HepG2 (cell line): Measurements from ENCODE around the gene YIPF7. TPM values are rescaled to one million over a fixed set of nuclear protein-coding genes. Genes with fewer than 3 reads are reported as not detected.
A peak's percentile ranks its signal among the peaks of the same experiment; 100 is the strongest.

Experiments used
- GPN1 ChIP-seq: sonication (generic); formaldehyde crosslinking; IDR thresholded peaks from 2 replicates; pipeline ENCODE4 v1.5.1; 2020; ENCODE audit warnings: missing genetic modification reagents, borderline replicate concordance
- NCOA1 ChIP-seq: sonication (generic); formaldehyde crosslinking; IDR thresholded peaks from 2 replicates; pipeline ENCODE4 v1.9.0; 2021; ENCODE audit warnings: missing genetic modification reagents
- NCOA5 ChIP-seq: sonication (generic); formaldehyde crosslinking; IDR thresholded peaks from 2 replicates; pipeline ENCODE4 v1.4.0; 2020; ENCODE audit warnings: missing genetic modification reagents
- NR2F6 ChIP-seq, 2 experiments: IDR thresholded peaks; 2 replicates each; pipeline ENCODE4 v1.6.1; 2016; ENCODE audit warnings: antibody characterized with exemption in 1 of 2, mild to moderate bottlenecking in 1 of 2
- PAF1 ChIP-seq: IDR thresholded peaks from 2 replicates; pipeline ENCODE4 v1.6.1; 2016; ENCODE audit warnings: missing genetic modification reagents, missing compliant biosample characterization
- PHF5A ChIP-seq: IDR thresholded peaks from one replicate; pipeline ENCODE4 v1.6.1; 2018; ENCODE audit warnings: low read depth, missing genetic modification reagents; ENCODE audit not compliant: unreplicated experiment
- PRMT3 ChIP-seq: sonication (generic); formaldehyde crosslinking; IDR thresholded peaks from 2 replicates; pipeline ENCODE4 v1.8.1; 2022; ENCODE audit warnings: low read depth, mild to moderate bottlenecking, moderate library complexity, missing genetic modification reagents, borderline replicate concordance
- ZNF260 ChIP-seq: sonication (generic); formaldehyde crosslinking; IDR thresholded peaks from 2 replicates; pipeline ENCODE4 v1.4.0; 2020; ENCODE audit warnings: missing genetic modification reagents, low read depth, mild to moderate bottlenecking, borderline replicate concordance
- ZNF747 ChIP-seq: sonication (generic); formaldehyde crosslinking; IDR thresholded peaks from 2 replicates; pipeline ENCODE4 v1.8.1; 2023; ENCODE audit warnings: missing genetic modification reagents, mild to moderate bottlenecking, borderline replicate concordance
- polyA plus RNA-seq, 8 experiments: library from polyadenylated mRNA; depleted of rRNA in 3 of 8; stranded (reverse) in 7 of 8; unstranded in 1 of 8; fragments of >200 nt; fragmentation: Illumina TruSeq in 4 of 8; extraction: Trizol in 4 of 8; gene quantifications; 2 replicates each; pipeline versions ENCODE4 v1.2.1 to v1.2.3, GENCODE V29; 2011 to 2016; ENCODE audit warnings: low read depth in 4 of 8, missing spikeins in 1 of 8, mixed read lengths in 1 of 8; ENCODE audit not compliant: insufficient read depth in 1 of 8
- total RNA-seq, 5 experiments: library from RNA; depleted of rRNA; stranded (reverse); fragments of >200 nt; fragmentation: Illumina TruSeq; extraction: Trizol; gene quantifications; 2 replicates each; pipeline ENCODE4 v1.2.3, GENCODE V29; 2016; ENCODE audit warnings: low read depth in 1 of 5
- TF ChIP-seq, protein P1 (sequence below): IDR thresholded peaks from 2 replicates; pipeline ENCODE4 v1.6.1; 2018; ENCODE audit warnings: missing genetic modification reagents
- TF ChIP-seq, protein P2 (sequence below): sonication (generic); formaldehyde crosslinking; IDR thresholded peaks from 2 replicates; pipeline ENCODE4 v1.5.1; 2020; ENCODE audit warnings: missing genetic modification reagents, mild to moderate bottlenecking, borderline replicate concordance
- TF ChIP-seq, protein P3 (sequence below): sonication (generic); formaldehyde crosslinking; IDR thresholded peaks from 2 replicates; pipeline ENCODE4 v1.8.0; 2022; ENCODE audit warnings: missing genetic modification reagents, mild to moderate bottlenecking, inconsistent platforms, borderline replicate concordance
- TF ChIP-seq, protein P4 (sequence below): sonication (generic); formaldehyde crosslinking; IDR thresholded peaks from 2 replicates; pipeline ENCODE4 v1.5.1; 2020; ENCODE audit warnings: missing genetic modification reagents, mild to moderate bottlenecking, borderline replicate concordance
- TF ChIP-seq, protein P5 (sequence below): sonication (generic); formaldehyde crosslinking; IDR thresholded peaks from 2 replicates; pipeline ENCODE4 v1.9.0; 2022; ENCODE audit warnings: low read depth, missing genetic modification reagents
- TF ChIP-seq, protein P6 (sequence below): sonication (generic); formaldehyde crosslinking; IDR thresholded peaks from 2 replicates; pipeline ENCODE4 v1.5.0; 2020; ENCODE audit warnings: mild to moderate bottlenecking, missing genetic modification reagents

Gene YIPF7
- total and polyA plus RNA-seq, 2 of the 13 experiments (the other 11 are each of a cell fraction or from before 2014, with no cell fraction given) = 0.12 TPM; not detected in 1

DNA sequence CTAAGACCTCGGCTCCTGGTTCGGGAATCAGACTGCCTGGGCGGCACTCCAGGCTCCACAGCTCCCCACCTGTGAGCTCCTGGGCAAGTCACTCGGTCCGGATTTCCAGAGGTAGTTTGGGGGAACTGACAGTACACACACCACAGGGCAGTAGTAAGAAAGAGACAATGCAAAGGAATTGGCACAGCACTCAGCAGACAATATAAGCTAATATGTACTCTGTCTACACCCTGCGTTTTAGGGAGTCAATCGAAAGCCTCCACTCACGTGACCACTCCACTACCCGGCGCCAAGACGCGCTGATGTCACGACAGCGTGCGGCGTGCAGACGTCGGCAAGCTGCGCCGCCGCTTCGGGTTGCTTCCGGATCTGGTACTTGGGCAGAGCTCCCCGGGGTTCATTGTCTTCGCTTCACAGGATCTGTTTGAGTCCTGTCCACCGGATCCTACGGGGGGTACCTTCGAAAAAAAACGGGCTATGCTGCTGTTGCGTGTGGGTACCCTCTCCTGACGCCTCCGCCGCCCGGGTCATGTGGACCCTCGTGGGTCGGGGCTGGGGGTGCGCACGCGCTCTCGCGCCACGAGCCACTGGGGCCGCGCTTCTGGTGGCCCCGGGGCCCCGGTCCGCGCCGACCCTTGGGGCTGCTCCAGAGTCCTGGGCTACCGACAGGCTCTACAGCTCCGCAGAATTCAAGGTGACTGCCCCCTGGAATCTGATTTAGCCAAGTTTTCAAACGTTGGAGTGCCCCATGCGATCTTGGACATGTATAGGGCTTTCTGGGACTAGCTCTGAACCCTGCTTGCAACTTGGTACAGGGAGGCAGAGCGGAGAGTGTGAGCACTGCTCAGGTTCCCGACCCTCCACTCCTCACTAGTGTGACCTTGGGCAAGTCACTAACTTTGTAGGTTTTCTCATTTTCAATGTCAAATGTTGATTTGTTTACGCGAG lies 26.9 kb upstream of the YIPF7 start, which contains the start of gene GUF1 (continued):
- TF ChIP-seq, protein P1, sequence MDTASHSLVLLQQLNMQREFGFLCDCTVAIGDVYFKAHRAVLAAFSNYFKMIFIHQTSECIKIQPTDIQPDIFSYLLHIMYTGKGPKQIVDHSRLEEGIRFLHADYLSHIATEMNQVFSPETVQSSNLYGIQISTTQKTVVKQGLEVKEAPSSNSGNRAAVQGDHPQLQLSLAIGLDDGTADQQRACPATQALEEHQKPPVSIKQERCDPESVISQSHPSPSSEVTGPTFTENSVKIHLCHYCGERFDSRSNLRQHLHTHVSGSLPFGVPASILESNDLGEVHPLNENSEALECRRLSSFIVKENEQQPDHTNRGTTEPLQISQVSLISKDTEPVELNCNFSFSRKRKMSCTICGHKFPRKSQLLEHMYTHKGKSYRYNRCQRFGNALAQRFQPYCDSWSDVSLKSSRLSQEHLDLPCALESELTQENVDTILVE (CRISPR knock-in tag) = no peak
- TF ChIP-seq ZNF747 (CRISPR knock-in tag) (no peak; the same call in 1 of the 2 replicates), NCOA5 (CRISPR knock-in tag) (no peak), NCOA1 (CRISPR knock-in tag) (no peak), NR2F6 (IDR thresholded peaks at IDR 0.05) (no peak), NR2F6 (CRISPR knock-in tag; IDR thresholded peaks at IDR 0.05) (0 out of 2 replicates have a peak, but pooled peaks have one; percentile 12), GPN1 (no peak), ZNF260 (CRISPR knock-in tag) (no peak), PHF5A (peak; percentile 57), PAF1 (CRISPR knock-in tag) (no peak), PRMT3 (CRISPR knock-in tag) (0 out of 2 replicates have a peak, but pooled peaks have one; percentile 86)
- TF ChIP-seq, protein P2, sequence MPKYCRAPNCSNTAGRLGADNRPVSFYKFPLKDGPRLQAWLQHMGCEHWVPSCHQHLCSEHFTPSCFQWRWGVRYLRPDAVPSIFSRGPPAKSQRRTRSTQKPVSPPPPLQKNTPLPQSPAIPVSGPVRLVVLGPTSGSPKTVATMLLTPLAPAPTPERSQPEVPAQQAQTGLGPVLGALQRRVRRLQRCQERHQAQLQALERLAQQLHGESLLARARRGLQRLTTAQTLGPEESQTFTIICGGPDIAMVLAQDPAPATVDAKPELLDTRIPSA (CRISPR knock-in tag) = 0 out of 2 replicates have a peak, but pooled peaks have one; percentile 36
- TF ChIP-seq, protein P3, sequence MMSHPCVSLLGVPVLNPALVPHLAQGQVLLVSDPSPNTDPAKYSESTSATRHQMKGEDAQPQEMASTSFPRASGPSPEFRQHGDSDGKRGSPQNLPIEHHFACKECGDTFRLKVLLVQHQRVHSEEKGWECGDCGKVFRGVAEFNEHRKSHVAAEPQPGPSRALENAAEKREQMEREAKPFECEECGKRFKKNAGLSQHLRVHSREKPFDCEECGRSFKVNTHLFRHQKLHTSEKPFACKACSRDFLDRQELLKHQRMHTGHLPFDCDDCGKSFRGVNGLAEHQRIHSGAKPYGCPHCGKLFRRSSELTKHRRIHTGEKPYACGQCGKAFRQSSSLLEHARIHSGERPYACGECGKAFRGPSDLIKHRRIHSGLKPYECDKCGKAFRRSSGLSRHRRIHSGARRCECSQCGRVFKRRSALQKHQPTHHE (CRISPR knock-in tag) = peak; percentile 32; the same call in 1 of the 2 replicates
- TF ChIP-seq, protein P4, sequence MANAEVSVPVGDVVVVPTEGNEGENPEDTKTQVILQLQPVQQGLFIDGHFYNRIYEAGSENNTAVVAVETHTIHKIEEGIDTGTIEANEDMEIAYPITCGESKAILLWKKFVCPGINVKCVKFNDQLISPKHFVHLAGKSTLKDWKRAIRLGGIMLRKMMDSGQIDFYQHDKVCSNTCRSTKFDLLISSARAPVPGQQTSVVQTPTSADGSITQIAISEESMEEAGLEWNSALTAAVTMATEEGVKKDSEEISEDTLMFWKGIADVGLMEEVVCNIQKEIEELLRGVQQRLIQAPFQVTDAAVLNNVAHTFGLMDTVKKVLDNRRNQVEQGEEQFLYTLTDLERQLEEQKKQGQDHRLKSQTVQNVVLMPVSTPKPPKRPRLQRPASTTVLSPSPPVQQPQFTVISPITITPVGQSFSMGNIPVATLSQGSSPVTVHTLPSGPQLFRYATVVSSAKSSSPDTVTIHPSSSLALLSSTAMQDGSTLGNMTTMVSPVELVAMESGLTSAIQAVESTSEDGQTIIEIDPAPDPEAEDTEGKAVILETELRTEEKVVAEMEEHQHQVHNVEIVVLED (CRISPR knock-in tag) = peak; percentile 100
- TF ChIP-seq, protein P5, sequence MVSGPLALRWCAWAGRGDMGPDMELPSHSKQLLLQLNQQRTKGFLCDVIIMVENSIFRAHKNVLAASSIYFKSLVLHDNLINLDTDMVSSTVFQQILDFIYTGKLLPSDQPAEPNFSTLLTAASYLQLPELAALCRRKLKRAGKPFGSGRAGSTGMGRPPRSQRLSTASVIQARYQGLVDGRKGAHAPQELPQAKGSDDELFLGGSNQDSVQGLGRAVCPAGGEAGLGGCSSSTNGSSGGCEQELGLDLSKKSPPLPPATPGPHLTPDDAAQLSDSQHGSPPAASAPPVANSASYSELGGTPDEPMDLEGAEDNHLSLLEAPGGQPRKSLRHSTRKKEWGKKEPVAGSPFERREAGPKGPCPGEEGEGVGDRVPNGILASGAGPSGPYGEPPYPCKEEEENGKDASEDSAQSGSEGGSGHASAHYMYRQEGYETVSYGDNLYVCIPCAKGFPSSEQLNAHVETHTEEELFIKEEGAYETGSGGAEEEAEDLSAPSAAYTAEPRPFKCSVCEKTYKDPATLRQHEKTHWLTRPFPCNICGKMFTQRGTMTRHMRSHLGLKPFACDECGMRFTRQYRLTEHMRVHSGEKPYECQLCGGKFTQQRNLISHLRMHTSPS (CRISPR knock-in tag) = no peak
- TF ChIP-seq, protein P6, sequence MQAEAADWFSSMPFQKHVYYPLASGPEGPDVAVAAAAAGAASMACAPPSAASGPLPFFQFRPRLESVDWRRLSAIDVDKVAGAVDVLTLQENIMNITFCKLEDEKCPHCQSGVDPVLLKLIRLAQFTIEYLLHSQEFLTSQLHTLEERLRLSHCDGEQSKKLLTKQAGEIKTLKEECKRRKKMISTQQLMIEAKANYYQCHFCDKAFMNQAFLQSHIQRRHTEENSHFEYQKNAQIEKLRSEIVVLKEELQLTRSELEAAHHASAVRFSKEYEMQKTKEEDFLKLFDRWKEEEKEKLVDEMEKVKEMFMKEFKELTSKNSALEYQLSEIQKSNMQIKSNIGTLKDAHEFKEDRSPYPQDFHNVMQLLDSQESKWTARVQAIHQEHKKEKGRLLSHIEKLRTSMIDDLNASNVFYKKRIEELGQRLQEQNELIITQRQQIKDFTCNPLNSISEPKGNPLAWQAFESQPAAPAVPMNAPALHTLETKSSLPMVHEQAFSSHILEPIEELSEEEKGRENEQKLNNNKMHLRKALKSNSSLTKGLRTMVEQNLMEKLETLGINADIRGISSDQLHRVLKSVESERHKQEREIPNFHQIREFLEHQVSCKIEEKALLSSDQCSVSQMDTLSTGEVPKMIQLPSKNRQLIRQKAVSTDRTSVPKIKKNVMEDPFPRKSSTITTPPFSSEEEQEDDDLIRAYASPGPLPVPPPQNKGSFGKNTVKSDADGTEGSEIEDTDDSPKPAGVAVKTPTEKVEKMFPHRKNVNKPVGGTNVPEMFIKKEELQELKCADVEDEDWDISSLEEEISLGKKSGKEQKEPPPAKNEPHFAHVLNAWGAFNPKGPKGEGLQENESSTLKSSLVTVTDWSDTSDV (CRISPR knock-in tag) = no peak
